Bronchial epithelial cell (primary cell): ENCODE measurements around the gene HCCS. TPM values are rescaled to one million over a fixed set of nuclear protein-coding genes. Genes with fewer than 3 reads are reported as not detected.

Experiments
- DNase-seq: peaks from one replicate; pipeline ENCODE4 v3.0.0-alpha.2; 2010; ENCODE audit warnings: low read depth
- FAIRE-seq: peaks from 2 replicates; lab custom pipeline; 2011; peaks lifted over from hg19 to GRCh38; lab: Jason Lieb, UNC
- H3K27me3 ChIP-seq: 2 replicates; pipeline ENCODE4 v1.5.1; 2011; ENCODE audit warnings: low read length; ENCODE audit not compliant: control insufficient read depth, insufficient read depth
- H3K36me3 ChIP-seq: 2 replicates; pipeline ENCODE4 v1.5.1; 2011; ENCODE audit warnings: low read length; ENCODE audit not compliant: control insufficient read depth, insufficient read depth
- H3K4me3 ChIP-seq: 2 replicates; pipeline ENCODE4 v1.5.1; 2011; ENCODE audit warnings: mild to moderate bottlenecking, low read depth, low read length, control low read depth
- CTCF ChIP-seq: IDR thresholded peaks from 2 replicates; pipeline ENCODE4 v1.5.1; 2011; ENCODE audit warnings: mild to moderate bottlenecking, moderate library complexity, low read length, control low read depth, inconsistent platforms; ENCODE audit not compliant: insufficient read depth, severe bottlenecking
- total RNA-seq: library from RNA; depleted of rRNA; stranded (reverse); fragments of >200 nt; gene quantifications from 2 replicates; pipeline ENCODE4 v1.2.1, GENCODE V29; 2014

The HCCS gene
- total RNA-seq, 1 donor from 2014 or later, result 25.3 TPM

- Histone ChIP-seq H3K27me3 (no peaks in the 10 kb centered on the region), H3K4me3 (no peak overlapping the region), H3K36me3 (no peaks in the 10 kb centered on the region)
- FAIRE-seq, result no peak
- DNase-seq, result no peak
- no peak for TF ChIP-seq CTCF
These were observed 30.3 kb upstream of the HCCS start for GRCh38 chrX:11080741-11081305.

- FAIRE-seq (peak; percentile 7), DNase-seq (no peak)
- Histone ChIP-seq H3K4me3 (no peak overlapping the region), H3K36me3 (no peaks in the 10 kb centered on the region), H3K27me3 (no peaks in the 10 kb centered on the region)
- no peak for TF ChIP-seq CTCF
These were observed 29.6 kb upstream of the HCCS start for GRCh38 chrX:11081511-11081910.

- Histone ChIP-seq H3K27me3 (no peaks in the 10 kb centered on the region), H3K36me3 (no peaks in the 10 kb centered on the region), H3K4me3 (no peak overlapping the region)
- DNase-seq, result no peak
- TF ChIP-seq CTCF, result no peak
- no peak for FAIRE-seq
These were observed 25.8 kb upstream of the HCCS start for GRCh38 chrX:11085305-11085704.

- Histone ChIP-seq H3K4me3 (no peak overlapping the region), H3K27me3 (no peaks in the 10 kb centered on the region), H3K36me3 (no peaks in the 10 kb centered on the region)
- DNase-seq, result no peak
- FAIRE-seq, result no peak
- no peak for TF ChIP-seq CTCF
These were observed 21.3 kb upstream of the HCCS start for GRCh38 chrX:11089802-11090201.

- TF ChIP-seq CTCF, result no peak
- FAIRE-seq (no peak), DNase-seq (no peak)
- Histone ChIP-seq H3K4me3 (no peak overlapping the region), H3K27me3 (no peaks in the 10 kb centered on the region), H3K36me3 (no peaks in the 10 kb centered on the region)
These were observed 13.2 kb upstream of the HCCS start for GRCh38 chrX:11097933-11098332.

GRCh38 chrX:11099465-11099864 lies 11.7 kb upstream of the HCCS start:
- FAIRE-seq, result no peak
- Histone ChIP-seq H3K27me3 (no peaks in the 10 kb centered on the region), H3K4me3 (no peak overlapping the region), H3K36me3 (no peaks in the 10 kb centered on the region)
- no peak for TF ChIP-seq CTCF
- DNase-seq, result no peak
